Peyer's patch (tissue), 4 donors: ENCODE results near the gene SESTD1.

Experiments used
- CTCF ChIP-seq, 6 experiments: fragments of 450-650 bp in 4 of 6; fragments of 200-600 bp in 2 of 6; sonication (generic) in 1 of 6; IDR thresholded peaks; one replicate each; pipeline ENCODE4 v1.5.1; 2017 to 2019; ENCODE audit warnings: antibody characterized with exemption in 6 of 6, mild to moderate bottlenecking in 3 of 6, moderate library complexity in 1 of 6
- POLR2A ChIP-seq, 2 donors: fragments of 450-650 bp; IDR thresholded peaks; one replicate each; pipeline ENCODE4 v1.5.1; 2017; ENCODE audit warnings: antibody characterized with exemption in 2 of 2, mild to moderate bottlenecking in 2 of 2, moderate library complexity in 2 of 2

GRCh38 chr2:179251870-179252269 lies 12.8 kb downstream of the SESTD1 start:
- TF ChIP-seq POLR2A (IDR thresholded peaks at IDR 0.05) (no peak), CTCF (IDR thresholded peaks at IDR 0.05) (no peak)
